RPMI8226 (cell line): ENCODE results near the gene HJURP.

ENCODE experiments used
- DNase-seq: peaks from one replicate; pipeline ENCODE4 v3.0.0-alpha.2; 2015

Gene HJURP

DNA sequence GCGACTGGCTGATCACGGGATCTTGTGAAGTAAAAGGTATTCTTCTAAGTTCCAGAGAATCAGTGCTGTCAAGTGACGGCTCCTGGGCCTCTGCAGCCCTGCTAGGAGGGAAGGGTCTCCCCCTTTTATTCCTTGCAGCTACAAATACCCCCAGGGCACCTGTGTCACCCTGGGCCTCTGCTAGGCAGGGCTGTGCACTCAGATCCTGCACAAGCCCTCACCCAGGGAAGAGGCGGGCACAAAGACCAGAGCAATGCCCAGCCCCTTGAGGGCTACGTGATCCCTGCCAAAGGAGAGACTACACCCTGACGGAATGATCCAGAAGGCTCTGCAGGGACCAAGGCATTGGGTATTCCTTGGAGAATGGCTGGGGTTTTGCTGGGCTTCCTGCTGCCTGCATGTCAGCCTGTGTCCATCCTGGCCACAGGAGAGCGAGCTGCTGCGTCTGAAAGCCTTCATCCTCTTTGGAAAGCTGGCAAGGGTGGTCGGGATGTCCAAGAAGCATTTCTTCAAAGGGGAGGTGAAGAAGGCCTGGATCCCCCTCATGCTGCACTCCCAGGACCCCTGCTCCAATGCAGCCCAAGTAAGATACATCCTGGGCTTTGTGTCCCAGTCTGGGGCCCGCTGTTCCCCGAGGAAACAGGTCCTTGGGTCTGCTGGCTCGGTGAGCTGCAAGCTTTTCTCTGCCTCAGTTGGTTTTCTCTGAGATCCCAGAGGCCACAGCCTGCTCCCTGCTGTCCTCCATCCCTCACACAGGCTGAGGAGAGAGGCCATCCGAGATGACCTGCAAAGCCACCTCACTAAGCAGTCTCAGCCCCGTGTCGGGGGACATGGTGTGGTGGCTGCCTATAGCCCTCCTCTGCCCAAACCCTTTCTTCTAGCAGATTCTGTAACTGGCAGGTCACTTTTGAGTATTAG, 24.9 kb downstream of the HJURP start:
- no peak for DNase-seq

DNA sequence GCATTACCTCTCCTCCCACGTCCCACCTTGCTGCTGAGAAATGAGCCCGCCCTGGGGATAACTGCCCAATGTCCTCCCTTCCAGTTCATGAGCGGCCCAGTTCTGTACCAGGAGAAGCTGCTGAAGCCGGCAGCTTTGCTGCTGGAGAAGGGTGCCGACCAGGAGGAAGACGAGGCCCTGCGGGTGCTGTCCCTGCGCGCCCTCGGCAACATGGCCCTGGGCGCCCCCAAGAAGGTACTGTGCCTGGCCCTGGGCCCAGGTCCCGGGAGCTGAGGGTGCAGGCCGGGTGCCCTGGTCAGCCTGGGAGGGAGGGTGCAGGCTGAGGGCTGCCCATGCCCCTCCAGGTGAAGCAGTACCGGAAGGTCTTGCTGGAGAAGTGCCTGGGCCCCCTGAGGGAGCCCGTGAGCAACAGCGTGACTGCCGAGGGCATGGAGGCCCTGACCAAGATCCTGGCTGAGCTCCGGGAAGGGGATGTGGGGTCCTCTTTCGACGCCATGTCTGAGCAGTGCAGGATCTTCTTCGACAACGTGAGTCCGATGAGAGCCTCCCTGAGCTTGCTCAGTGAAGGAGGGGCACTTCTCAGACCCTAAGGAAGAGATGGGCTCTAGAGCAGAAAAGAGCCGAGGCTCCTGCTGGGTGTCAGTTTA, 25.7 kb downstream of the HJURP start:
- DNase-seq, result no peak

DNA sequence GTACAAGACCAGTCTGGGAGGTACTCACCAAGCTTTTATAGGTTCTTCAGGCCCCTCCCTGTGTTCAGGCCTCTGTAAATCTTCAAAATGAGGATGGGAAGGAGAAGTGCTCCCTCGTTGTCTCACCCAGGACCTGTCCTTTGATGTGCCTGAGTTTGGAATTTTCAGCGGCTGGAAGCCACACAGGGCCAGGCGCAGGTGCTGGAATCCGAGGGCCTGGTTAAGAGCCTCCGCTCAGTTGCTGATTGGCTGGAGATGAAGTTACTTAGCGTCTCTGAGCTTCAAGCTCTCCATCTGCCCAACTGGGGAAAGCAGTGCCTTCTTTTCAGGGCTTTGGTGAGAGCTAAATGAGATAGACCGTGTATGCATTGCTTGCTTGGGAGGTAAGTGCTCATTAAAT, 30.0 kb downstream of the HJURP start:
- DNase-seq, result no peak

DNA sequence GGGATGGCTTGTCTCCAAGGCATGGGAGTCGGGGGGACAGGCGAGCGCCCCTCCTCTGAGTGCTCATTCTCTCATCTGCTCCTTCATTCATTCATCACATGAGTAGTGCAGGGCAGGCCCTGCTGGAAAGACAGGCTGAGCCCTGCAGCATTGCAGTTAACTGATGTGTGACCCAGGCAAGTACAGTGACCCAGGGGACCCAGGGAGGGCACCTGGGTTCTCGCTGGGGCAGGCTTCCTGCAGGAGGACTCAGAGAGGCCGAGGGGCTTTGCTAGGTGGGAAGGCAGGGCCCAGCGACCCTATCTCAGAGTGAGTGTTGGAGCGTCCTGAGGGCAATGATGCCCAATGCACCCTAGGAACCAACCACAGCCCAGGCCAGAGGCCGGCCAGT, 30.6 kb downstream of the HJURP start:
- DNase-seq, result no peak

DNA sequence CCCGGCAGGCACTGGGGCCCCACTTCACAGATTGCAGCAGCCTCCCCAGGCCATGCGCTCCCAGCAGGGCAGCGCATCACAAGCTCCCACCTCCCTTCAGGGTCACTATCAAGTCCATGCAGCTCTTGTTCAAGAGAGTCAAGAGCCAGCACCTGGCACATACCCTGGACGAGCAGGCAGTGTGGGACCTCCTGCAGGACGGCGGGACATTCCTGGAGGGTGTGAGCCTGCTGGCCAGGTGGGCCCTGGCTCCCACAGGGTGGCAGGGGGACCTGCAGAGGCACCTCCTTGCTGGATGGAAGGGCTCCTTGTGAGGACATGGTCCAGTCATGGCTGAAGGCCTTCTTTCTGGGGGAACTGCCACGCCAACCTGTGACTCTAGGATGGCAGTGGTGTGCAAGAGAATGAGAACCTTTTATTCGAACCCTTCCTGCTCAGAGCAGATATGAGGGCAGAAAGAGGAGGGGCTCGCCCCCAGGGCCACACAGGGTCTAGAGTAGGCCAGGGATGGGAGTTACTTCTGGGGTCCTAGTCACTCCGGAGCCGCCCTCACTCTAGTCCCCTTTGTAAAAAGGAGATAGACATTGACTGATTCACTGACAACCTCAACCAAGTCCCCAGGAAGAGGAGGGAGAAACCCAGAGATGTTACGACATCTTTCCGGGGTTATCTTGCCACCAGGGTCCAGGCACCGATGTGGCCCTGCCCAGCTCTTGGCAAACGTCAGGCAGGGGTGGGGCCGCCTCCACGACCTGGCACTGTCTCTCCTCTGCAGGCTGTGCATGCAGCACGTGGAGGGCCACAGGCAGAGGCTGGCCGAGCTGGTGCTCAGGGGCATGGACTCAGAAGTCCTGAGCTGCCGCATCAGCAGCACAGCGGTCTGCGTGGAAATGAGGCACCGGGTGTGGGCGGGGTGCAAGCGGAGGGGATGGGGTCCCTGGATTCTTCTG, 31.3 kb downstream of the HJURP start:
- no peak for DNase-seq

DNA sequence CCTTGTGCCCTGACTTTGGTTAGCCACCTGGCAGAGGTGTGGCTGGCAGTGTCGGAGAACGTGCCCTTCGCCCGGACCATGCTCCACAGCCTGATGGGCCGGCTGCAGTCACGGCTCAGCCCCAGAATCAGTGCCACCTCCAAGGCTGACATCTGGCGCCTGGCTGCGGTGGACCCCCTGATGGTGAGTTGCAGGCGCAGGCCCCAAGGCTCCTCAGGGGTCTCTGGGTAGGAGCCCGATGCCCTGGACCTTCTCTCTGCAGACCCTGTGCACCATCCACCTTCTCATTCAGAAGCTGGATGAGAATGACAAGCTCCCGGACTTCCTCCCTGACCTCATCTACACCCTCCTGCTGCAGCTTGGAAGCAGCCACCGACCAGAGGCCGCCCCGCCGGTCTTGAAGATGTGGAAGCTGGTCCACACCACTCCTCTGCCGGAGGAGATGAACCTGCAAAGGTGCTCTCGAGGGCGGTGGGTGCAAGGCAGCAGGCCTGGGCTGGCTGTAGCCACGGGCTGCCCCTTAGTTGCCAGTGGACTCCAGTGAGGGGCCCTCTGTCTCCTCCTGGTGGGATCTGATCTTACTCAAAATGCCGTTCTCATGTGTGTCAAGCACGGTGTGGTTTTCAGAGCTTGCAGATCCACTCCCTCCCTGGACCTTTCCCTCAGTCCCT, 32.1 kb downstream of the HJURP start:
- DNase-seq, result no peak

DNA sequence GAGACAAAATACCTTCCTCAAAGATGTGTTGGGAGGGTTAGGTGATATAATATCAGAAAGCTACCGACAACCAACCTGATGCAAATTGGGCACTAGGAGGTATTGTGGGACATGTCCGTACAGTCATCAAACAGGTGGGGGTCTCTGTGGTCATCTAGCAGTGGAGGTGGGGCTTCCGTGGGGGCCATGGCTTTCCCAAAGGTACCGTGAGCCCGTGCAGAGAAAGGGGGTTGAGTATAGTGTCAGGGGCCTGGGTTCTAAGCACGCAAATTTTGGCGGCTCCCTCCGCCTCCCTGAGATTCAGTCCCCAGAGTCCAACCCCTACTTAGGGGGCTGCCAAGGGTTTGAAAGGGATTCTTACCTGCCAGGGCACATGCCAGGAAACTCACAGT, 32.6 kb downstream of the HJURP start:
- DNase-seq, result no peak

DNA sequence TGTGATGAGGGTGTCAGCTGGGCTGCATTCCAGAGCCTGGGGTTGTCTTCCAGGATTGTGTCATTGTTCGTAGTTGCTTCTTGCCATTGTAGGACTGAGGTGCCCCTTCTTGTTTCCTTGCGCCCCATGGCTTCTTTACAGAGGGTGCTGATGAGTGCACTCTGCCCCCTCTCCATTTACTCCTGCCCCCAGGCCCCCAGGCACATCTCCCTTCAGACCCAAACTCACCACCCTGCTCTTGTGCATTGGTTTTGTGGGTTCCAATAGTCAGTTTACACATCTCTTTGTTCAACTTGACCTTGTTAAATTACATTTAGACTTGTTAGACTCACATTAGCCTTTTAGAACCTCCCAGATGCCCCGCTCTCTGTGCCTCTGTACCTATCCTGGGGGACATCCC, 33.1 kb downstream of the HJURP start:
- no peak for DNase-seq

DNA sequence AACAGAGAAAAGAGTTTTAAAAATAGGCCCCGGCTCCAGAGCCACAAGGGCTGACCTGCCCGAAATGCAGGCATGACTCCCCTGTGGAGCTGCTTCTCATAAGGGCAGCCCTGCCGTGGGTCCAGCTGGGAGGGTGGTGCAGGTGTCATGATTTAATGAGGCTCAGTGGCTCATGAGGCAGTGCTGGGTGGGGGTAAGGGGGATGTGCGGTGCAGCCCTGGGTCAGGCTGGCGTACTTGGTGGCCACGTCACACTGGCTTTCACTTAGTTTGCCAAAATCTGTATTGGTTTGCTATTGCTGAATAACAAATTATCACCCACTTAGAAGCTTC, 33.6 kb downstream of the HJURP start:
- no peak for DNase-seq

DNA sequence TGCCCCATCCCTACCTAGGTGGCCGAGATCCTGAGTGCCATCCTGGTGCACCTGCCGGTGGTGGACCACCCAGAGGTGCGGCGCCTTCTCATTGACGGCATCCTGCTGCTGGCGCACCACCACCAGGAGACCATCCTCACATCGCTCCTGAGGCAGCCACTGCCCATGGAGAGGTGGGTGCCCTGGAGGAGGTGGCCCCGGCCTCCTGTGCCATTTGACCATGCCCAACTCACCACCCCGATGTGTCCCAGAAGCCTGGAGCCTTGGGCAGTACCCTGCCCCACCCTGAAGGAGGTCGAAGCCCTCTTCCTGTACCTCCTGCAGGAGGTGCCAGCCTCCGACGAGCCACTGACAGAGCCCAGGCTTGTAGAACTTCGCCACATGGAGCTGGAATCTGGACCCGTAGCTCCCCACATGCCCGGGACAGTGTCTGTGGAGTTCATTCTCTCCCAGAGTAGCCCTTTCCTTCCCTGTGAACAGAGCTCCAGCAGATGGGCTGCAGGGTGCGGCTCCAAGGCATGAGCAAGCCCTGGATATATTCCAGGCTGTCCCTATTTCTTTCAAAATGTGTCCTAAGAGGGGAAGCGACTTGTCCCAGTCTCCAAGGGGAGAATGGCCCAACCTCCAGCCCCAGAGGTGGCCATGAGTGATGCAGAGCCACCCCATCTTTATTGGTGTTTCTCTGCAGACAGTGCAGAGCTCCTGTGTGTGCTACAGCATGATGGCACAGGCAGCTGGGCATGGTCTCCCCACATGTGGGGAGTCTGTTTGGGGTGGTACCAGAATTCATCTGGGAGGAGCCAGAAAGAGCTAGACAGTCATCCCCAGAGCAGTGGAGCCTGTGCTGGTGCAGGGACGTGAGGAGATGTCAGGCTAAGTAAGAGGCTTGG, 34.2 kb downstream of the HJURP start:
- DNase-seq, result no peak

DNA sequence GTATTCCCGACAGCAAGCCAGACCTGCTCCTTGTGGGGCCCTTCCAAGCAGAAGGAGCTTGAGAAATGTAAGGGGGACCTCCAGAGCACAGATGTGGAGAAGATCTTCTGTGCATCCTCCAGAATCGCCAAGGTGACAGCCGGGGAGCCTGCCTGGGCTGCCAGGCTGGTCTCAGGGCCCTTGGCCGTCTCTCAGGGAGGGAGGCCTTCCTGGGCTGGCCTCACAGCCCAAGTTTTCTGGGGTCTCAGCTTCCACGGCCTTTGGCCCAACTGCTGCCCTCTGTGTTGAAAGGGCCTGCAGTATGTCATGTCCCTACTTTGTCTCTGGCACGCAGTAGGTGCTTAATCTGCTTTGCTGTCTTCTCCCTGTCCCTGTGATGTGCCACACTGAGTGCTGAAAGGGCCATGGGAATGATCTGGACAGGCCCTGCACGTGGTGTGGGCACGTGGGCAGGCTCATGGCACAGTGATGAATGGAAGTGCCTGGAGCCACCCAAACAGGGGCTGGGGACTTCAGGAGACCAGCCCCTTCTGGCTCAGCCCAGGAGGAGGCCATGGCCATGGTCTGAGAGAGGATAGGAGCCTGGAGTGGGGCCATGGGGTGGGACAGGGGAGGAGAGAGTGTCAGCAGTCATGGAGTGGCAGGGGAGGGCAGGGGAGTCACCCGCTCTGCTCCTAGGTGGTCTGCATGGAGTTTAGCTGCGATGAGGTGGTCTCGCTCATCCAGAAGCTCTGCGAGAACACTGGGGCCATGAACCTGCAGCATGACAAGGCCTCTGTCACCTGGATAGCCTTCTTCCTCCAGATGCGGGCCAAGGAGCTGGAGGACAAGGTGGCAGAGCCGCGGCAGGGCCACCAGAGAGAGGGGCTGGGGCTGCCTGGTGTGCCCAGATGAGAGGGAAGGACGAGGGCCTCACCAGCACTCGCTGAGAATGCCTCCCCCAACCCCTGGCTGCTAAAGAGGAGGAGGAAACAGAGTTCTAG, 35.4 kb downstream of the HJURP start:
- no peak for DNase-seq

DNA sequence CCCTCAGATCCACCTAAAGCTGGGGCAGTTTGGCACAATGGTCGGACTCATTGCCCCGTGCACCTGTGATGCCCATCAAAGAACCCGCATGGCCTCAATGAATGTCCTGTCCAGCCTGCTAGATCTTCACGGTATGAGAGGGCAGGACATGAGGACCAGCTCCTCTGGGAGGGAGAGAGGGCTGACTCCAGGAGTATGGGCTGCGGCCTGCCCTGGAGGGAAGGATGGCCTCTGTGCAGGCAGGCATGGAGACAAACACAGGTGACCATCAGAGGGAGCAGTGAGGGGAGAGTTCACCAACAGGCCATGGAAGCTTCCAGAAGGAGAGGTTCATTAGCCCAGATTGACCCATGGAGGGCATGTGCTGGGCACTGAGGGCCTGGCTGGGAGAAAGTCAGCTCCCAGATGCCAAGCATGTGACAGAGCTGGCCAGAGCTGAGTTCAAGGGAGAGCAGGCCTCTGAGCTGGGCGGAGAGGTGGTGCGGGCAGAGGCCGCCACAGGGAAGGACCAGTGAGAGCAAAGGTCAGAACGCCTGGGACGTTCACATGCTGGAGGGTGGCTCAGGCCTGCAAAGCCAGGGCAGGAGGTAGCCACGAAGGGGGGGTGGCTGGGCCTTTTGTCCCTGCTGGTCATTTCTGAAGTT, 36.2 kb downstream of the HJURP start:
- no peak for DNase-seq

DNA sequence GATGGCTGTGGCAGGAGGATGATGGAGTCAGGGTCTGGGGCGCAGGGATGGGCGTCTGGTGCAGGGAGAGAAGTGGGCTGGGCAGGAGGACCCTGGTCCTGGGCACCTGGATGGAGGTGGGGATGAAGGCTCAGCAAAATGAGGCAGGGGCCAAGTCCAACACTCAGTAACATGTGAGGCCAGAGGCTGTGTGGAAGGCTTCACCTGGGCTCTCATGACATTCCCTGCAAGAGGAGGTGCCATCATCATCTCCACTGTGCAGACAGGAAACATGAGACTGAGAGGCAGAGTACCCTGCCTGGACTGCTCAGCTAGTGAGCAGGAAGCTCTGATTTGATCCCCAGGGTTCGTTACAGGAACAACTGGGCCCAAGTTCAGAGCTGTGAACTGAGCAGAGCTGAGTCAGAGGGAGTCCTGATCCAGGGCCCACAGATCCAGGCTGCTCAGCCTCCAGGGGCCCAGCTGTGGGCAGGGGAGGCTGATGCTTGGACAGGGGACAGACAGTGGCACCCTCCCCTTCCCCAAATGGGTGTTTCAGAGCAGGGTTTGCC, 36.9 kb downstream of the HJURP start:
- no peak for DNase-seq

DNA sequence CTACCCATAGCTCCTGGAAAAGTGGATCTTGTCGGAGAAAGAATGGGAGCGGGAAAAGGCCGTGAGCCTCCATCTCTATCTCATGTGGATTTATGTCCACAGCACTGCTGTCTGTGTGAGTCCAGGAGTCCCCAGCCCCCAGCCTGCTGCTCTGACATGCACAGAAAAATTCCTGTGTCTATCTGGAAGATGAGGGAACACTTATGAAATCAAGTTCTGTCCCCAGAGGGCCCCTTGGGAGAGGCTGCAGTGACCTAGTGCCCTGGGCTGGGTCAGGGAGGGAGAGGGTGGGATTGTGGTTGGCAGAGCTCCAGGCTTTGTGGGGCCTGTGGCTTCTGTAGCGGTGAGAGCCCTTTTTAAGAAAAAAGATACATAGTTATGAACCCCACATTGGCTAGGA, 37.6 kb downstream of the HJURP start:
- no peak for DNase-seq

DNA sequence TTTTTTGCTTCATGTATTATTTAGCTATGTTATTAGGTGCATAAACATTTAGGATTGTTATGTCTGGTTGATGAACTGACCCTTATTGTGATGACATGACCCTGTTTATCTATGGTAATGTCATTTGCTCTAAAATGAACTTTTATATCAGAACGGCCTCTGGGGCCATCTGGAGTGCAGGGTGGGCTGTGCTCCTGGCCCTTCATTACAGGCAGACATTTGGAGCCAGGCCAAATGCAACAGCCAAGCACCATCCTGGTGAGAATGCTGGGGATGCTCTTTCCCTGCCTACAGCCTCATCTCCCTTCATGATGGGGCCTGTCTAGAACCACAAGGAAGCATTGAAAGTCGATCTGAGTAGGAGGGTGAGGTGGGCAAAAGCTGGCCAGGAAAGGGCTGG, 38.0 kb downstream of the HJURP start:
- DNase-seq, result no peak

DNA sequence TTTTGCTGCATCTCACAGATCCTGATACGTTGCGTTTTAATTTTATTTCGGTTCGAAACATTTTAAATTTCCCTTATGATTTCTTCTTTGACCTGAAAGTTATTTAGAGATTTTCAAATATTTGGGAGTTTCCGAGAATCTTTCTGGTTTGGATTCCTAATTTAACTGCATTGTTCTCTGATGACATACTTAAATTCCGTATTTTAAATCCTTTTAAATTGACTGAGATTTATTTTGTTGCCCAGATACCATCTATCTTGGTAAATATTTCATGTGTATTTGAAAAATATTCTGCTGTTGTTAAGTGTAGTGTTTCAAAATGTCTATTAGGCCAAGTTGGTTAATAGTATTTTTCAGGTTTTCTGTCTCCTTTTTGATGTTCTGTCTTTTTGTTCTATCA, 38.5 kb downstream of the HJURP start:
- no peak for DNase-seq

DNA sequence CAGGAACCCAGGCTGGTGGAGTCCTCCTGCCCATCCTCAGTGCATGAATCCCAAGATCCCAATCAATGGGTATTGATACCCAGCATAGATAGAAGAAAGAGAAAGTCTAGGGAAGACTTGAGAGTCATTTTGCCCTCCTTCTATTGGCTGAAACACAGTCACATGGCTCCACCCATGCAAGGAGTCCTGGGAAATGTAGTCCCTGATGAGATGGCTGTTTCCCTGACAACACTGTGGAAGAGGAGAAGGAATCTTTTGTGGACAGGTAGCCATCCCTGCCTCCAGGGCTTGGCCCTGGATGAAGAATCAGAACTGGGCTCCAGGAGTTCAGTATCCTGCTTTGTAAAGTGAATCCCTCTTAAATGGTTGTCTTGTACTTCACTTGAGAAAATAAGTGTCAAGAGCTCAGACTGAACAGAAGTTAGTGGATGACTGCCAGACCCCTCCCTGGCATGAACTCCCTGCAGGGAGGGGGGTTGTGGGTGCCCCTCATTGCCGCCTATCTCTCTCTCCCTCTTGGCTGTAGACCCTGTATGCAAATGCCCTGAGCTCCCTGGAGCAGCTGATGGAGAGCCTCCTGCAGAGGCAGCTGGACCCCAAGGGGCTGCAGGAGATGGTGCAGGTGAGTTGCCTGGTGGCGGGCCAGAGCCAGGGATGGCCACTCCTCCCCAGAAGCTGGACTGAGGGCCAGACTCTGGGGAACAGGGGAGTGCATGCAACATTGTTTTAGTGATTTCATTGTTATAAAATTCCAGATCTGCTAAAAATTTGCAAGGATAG, 40.1 kb downstream of the HJURP start:
- DNase-seq, result no peak

DNA sequence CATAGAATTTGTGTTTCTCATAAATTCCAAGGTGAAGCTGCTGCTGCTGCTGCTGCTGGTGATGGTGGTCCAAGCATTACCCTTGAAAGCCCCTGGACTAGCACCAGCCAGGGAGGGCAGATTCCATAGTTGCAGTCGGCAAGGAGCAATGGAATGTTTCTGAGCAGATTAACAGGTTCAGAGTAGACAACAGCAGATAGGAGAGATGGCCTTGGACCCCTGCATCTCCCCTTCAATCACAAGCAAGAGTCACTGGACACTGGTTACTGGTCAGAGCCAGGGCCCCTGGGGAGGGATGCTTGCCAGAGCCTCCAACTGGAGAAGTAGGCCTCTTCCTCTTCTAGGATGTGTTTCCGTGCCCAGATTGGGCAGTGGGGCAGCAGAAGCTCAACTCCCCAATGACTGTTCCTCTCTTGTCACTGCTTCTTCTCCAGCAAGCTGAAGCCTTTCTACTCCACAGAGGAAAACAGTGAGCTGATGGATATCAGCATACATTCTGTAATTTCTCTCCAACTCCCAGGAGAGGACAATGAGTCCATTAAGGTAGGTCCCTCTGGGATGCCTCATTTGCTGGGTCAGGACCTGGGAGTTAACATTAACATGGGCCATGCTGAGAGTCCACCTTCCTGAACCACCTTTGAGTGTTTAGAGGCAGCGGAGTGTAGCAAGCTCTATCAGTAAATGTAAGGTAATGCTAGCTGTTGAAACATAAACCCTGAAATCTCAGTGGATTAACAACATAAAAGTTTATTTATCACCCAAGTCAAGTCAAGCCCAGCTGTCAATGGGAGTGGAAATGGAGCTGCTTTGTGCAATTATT, 40.9 kb downstream of the HJURP start:
- DNase-seq, result no peak
